Stimulated activated CD8-positive, alpha-beta memory T cell treated with anti-CD3 and anti-CD28 coated beads, Interleukin-15, amount 100 ng/mL, for 24 hours (primary cell): ENCODE data around the gene IL32.
"Not testable (repeated sequence)": the region's sequence is repeated elsewhere in the genome, so short reads cannot be mapped to it uniquely, and the experiment has no call there.

Experiments
- DNase-seq: peaks from one replicate; pipeline ENCODE4 v3.0.0-alpha.2; 2020; ENCODE audit warnings: low read depth

The IL32 gene

GRCh38 chr16:3070608-3071111 is 5.2 kb downstream of the IL32 start:
- no peak for DNase-seq

DNA sequence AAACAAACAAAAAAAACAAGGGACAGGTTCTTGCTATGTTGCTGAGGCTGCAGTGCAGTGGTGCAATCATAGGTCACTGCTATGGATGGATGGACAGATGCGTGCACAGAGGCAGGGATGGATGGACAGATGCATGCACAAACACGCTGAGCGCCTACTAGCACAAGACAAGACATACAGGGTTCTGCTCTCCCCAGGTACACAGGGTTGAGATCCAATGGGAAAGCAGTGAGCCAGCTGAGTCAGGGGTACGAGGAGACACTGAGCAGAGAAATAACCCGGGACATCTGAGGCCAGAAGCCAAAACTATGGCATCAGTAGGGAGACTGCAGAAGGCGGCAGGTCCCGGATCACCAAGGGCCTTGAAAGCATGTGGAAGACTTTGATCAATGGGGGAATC is 6.2 kb downstream of the IL32 start:
- no peak for DNase-seq

DNA sequence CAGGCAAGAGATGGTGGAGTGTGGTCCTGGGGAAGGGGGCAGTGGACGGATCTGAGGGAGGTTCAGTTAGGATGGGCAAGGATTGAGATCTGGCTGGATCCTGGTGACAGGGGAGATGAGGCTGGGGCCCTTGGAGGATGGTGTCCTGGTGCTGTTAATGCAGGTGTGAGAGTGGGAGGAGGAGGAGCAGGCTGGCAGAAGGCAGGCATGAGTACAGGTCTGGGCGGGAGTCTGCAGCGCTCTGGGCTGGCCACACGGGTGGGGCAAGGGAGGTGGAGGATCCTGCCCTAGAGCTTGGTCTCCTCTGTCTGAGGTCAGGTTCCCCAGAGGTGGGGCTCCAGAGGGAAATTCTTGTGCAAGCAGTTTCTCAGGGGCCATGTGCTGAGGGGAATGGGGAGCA is 6.7 kb downstream of the IL32 start:
- not testable (repeated sequence) for DNase-seq

- DNase-seq, result not testable (repeated sequence)
Measured at GRCh38 chr16:3072576-3073263, 7.3 kb downstream of the IL32 start.

DNA sequence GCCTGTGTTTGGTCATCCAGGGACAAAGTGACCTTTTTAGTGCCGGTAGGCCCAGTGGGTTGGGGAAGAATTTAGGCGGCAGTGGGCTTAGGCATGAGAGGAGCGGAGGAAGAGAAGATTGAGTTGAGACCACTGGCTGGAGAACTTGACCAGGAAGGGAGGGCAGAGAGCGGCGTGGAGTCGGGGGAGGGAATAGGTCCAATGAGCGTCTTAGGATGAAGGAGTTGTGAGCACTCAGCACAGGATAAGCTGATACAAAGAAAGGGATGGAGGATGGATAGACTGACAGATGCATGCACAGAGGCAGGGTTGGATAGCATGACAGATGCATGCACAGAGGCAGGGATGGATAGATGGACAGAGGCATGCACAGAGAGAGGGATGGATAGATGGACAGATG is 8.0 kb downstream of the IL32 start:
- DNase-seq, result no peak

- DNase-seq, result no peak
Measured at GRCh38 chr16:3074860-3075522, 9.6 kb downstream of the IL32 start.

- DNase-seq, result no peak
Measured at GRCh38 chr16:3075523-3075915, 10.1 kb downstream of the IL32 start.

- not testable (repeated sequence) for DNase-seq
Measured at GRCh38 chr16:3075946-3076345, 10.5 kb downstream of the IL32 start.

DNA sequence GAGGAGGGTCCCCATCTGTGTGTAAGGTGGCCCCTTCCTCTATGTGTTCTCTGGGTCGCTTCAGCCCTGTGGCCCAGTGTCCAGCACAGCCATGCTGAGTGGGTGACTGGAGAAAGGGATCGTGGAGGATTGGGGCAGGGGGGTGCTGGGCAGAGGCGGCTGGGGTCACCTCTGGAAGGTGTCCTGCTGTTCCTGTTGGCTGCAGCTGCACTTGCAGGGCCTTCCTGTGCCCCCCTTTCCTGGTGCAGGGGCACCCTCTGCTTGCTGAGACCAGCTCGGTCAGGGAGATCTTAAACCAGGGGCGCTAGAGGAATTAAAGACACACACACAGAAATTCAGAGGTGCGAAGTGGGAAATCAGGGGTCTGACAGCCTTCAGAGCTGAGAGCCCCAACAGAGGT is 11.1 kb downstream of the IL32 start:
- DNase-seq, result no peak

DNA sequence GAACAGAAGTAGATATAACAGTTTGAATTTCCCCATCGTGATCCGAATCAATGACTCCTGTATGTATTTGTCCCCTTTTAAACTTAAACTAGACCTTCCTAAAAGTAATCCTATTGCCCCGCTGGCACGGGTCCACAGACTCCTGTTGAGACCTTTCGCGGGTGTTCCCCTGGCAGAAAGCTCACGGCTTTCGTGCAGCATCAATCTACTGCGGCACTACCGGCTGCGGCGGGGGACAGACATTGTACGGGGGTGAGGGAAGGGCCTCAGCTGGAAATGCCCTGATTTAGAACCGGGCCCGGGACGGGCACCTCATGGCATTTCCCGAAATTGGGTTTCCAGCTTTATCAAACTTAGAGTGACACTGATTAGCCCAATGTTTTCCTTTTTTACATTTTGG is 14.6 kb downstream of the IL32 start:
- no peak for DNase-seq

- DNase-seq, result not testable (repeated sequence)
Measured at GRCh38 chr16:3081957-3082356, 16.5 kb downstream of the IL32 start.

DNA sequence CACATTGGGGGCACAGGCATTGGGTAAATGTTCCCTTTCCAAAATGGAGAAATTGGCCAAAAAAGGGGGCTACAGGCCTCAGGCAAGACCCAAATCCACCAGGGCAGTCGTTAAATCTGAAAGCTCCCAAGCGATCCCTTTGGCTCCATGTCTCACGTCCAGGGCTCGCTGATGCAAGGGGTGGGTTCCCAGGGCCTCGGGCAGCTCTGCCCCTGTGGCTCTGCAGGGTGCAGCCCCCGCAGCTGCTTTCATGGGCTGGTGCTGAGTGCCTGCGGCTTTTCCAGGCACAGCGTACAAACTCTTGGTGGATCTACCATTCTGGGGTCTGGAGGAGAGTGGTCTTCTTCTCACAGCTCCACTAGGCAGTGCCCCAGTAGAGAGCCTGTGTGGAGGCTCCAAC is 18.0 kb downstream of the IL32 start:
- not testable (repeated sequence) for DNase-seq

DNA sequence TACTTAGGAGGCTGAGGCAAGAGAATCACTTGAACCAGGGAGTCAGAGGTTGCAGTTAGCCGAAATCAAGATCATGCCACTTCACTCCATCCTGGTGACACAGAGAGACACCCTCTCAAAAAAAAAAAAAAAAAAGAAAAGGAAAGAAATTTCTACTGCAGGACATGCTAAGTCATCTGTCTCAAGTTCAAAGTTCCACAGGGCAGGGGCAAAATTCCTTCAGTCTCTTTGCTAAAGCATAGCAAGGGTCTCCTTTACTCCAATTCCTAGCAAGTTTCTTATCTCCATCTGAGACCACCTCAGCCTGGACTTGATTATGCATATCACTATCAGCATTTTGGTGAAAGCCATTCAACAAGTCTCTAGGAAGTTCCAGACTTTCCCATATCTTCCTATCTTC is 19.1 kb downstream of the IL32 start:
- DNase-seq, result no peak

- DNase-seq, result no peak
Measured at GRCh38 chr16:3084969-3085670, 19.7 kb downstream of the IL32 start.

- no peak for DNase-seq
Measured at GRCh38 chr16:3085868-3086595, 20.6 kb downstream of the IL32 start.

GRCh38 chr16:3086596-3087242 is 21.3 kb downstream of the IL32 start:
- DNase-seq, result no peak

GRCh38 chr16:3087243-3088235 is 22.1 kb downstream of the IL32 start:
- DNase-seq, result no peak

- no peak for DNase-seq
Measured at GRCh38 chr16:3088450-3088849, 23.0 kb downstream of the IL32 start.

DNA sequence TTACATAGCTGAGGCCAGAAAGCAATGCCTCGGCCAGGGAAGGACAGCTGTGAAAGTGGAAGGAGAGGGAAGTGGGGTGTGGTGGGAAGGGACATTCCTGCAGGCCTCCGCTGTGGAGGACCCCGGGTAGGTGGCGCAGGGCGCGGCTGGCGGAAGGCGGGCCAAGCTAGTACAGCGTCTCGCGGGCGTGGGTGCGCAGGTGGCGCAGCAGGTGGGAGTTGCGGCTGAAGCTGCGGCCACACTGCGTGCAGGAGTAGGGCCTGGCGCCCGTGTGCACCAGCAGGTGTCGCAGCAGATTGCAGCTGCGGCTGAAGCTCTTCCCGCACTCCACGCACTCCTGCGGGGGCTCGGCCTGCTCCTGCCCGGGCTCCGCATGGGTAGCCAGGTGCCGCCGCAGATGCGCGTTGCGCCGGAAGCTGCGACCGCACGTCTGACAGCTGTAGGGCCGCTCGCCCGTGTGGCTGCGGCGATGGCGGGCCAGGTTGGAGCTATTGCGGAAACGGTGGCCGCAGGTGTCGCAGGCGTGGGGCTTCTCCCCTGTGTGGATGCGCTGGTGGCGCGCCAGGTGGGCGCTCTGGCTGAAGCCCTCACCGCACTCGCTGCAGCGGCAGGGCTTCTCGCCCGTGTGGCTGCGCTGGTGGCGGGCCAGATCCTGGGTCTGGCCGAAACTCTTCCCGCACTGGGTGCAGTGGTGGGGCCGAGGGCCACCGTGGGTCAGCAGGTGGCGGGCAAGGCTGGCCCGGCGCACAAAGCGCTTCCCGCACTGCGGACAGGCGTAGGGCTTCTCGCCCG is 23.7 kb downstream of the IL32 start:
- DNase-seq, result no peak
